GM13976 (cell line): ENCODE results near the gene MSANTD2.

Experiments used
- DNase-seq: peaks from one replicate; pipeline ENCODE4 v3.0.0; 2012; ENCODE audit warnings: low spot score
- in situ Hi-C: fragments of 300-500 bp; cut with MboI; formaldehyde crosslinking; loops from one replicate; pipeline ENCODE4 v1.12.0; 2022; ENCODE audit warnings: low sequenced_read_pairs, mixed read lengths, inconsistent platforms; ENCODE audit not compliant: unreplicated experiment
- TF ChIP-seq, protein P1 (sequence below): IDR thresholded peaks from 2 replicates; pipeline ENCODE4 v1.5.1; 2012; ENCODE audit warnings: borderline replicate concordance, mild to moderate bottlenecking; ENCODE audit not compliant: insufficient read depth; ENCODE audit errors: extremely low read depth, missing control alignments, control extremely low read depth

MSANTD2 gene

DNA sequence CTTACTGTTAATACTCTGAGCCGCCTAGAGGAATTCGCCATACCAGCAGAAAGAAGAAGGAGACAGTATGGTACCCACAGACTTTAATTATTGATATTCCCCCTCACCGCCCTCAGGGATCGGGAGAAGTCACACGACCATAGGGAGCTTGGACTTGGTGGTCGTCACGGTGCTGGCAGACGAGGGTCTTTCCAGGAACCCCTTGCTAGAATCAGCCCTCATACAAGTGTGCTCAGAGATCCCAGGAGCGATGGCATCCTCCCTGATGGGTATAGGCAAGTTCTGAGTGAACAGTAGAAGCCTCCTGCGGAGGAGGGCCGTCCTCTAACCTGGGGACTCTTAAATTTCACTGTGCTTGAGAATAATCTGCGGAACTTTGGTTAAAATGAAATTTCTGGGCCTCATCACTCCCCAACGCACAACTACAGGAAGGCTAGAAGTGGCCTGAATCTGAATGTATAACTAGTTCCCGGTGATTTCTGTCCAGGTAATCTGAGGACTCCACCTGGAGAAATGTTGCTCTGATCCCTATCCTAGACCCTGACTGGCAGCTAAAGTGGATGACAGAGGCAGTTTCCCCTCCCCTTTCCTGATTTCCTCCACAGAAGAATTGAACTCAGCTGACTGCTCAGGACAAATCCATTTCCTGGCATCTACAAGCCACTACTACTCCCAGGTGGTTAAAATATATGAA, 52.7 kb downstream of the MSANTD2 start:
- in situ Hi-C loops = no loop called here
- peak; percentile 29 for DNase-seq

DNA sequence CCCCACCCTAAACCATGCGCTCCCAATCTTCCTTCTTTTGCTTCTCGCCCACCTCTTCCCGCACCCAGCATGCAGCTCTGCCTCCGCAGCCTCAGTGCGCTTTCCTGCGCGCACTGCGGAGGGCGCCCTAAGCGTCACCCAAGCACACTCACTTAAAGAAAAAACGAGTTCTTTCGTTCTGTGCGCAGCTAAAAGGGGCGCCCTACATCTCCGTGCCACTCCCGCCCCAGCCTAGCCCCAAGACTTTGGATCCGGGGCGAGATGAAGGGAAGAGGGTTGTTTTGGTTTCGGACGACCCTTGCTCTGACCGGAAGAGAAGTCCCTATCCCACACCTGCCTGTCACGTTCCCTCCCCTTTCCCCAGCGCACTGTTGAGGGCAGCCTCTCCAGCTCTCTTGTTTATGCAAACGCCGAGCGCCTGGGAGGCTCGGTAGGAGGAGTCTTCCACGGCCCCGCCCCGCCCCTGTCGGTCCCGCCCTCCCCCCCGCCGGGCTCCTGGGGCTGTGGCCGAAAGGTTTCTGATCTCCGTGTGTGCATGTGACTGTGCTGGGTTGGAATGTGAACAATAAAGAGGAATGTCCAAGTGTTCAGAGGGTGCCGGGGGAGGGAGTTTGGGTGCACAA, 53.5 kb downstream of the MSANTD2 start:
- TF ChIP-seq, protein P1, sequence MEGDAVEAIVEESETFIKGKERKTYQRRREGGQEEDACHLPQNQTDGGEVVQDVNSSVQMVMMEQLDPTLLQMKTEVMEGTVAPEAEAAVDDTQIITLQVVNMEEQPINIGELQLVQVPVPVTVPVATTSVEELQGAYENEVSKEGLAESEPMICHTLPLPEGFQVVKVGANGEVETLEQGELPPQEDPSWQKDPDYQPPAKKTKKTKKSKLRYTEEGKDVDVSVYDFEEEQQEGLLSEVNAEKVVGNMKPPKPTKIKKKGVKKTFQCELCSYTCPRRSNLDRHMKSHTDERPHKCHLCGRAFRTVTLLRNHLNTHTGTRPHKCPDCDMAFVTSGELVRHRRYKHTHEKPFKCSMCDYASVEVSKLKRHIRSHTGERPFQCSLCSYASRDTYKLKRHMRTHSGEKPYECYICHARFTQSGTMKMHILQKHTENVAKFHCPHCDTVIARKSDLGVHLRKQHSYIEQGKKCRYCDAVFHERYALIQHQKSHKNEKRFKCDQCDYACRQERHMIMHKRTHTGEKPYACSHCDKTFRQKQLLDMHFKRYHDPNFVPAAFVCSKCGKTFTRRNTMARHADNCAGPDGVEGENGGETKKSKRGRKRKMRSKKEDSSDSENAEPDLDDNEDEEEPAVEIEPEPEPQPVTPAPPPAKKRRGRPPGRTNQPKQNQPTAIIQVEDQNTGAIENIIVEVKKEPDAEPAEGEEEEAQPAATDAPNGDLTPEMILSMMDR = peak; percentile 94
- in situ Hi-C loops = no loop called here

More for the DNA sequence above, 52.7 kb downstream of the MSANTD2 start:
- TF ChIP-seq, protein P1 = no peak

DNA sequence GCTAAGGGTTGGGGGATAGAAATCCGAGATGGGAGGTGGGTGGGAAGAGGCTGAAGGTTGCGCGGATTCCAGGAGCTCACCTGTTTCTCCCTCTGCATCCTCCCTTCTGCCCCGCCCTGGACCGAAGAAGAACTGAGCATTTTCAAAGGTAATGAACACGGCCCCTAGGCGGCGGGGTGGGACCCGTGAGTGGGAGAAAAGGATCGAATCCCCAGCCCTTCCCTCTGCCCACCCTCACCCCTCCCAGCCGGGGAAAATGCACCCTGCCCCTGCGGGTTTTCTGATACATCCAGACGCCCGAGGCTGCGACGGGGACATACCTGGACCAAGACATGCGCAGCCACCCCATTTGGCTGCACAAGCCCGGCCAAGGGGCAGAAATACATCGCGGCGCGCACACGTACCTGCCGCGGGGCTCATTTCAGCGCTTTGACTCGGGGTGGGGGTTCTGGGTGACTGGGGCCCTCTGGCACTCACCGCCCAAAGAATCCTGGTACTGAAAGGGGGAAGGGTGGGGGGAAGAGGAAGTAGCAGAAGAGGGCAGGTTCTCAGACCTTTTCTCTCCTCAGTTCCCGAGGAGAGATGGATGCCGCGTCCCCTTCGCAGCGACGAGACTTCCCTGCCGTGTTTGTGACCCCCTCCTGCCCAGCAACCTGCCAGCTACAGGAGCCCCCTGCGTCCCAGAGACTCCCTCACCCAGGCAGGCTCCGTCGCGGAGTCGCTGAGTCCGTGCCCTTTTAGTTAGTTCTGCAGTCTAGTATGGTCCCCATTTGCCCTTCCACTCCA, 54.2 kb downstream of the MSANTD2 start:
- peak; percentile 76 for DNase-seq
- in situ Hi-C loops = no loop called here
- TF ChIP-seq, protein P1 = peak; percentile 39

More for the DNA sequence above, 53.5 kb downstream of the MSANTD2 start:
- DNase-seq = peak; percentile 94

DNA sequence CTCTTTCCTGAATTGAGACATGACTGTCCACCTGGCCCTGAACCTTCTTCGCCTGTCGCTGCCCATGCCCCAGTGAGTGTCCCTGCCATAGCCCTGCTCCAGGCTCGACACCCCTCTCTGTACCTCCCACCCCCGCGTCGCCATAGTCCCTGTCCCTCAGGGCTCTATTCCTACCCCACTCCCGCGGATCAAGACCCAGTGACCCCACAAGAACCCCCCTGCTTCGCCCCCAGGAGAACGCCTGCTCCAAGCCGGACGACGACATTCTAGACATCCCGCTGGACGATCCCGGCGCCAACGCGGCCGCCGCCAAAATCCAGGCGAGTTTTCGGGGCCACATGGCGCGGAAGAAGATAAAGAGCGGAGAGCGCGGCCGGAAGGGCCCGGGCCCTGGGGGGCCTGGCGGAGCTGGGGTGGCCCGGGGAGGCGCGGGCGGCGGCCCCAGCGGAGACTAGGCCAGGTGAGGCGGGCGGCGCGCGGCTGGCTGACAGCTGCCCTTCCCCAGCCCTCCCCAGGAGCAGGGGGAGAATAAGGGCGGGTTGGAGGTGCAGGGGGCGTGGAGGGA, 54.9 kb downstream of the MSANTD2 start:
- in situ Hi-C loops = no loop called here
- TF ChIP-seq, protein P1 = no peak
- DNase-seq = no peak

DNA sequence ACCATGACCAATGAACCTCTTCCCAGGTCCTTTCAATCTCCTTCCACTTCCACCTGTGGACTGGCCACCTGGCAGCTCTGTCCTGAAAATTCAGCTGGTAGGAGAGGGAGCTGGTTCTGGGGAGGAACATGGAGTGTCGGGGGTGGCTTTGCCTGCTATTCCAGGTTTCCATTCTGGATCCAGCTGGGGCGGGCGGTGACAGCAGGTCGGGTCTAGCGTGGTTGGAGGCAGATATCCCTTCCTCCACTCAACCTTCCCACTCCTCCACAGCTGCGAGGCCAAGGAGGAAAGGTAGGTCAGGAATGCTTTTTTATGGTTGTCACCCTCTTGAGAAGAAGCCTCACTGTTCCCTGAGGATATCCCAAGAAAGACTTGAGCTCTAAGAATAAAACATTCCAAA, 57.2 kb downstream of the MSANTD2 start:
- TF ChIP-seq, protein P1 = no peak
- no peak for DNase-seq
- in situ Hi-C loops = no loop called here

DNA sequence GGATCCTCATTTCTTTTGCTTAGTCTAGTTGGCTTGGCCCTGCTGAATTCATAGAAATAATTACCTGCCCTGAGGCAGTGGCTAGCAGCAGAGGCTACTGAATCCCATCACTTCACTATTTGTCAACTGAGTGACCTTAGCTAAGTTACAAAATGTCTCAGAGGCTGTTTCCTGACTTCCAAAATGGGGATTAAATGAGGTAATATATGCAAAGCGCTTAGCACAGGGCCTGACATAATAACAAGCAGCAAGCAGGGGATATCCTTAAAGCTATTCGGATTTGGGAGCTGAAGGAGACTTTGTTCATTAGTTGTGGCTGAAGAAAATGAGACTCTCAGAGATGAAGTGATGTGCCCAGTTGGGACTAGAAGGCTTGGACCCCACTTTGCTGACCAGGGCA, 57.7 kb downstream of the MSANTD2 start:
- in situ Hi-C loops = no loop called here
- TF ChIP-seq, protein P1 = no peak
- no peak for DNase-seq
